ENCODE data around the gene RBM17. TPM values are rescaled to one million over a fixed set of nuclear protein-coding genes. Genes with fewer than 3 reads are reported as not detected.

The RBM17 gene
- total RNA-seq, 1 donor, result 41.8 TPM

DNA sequence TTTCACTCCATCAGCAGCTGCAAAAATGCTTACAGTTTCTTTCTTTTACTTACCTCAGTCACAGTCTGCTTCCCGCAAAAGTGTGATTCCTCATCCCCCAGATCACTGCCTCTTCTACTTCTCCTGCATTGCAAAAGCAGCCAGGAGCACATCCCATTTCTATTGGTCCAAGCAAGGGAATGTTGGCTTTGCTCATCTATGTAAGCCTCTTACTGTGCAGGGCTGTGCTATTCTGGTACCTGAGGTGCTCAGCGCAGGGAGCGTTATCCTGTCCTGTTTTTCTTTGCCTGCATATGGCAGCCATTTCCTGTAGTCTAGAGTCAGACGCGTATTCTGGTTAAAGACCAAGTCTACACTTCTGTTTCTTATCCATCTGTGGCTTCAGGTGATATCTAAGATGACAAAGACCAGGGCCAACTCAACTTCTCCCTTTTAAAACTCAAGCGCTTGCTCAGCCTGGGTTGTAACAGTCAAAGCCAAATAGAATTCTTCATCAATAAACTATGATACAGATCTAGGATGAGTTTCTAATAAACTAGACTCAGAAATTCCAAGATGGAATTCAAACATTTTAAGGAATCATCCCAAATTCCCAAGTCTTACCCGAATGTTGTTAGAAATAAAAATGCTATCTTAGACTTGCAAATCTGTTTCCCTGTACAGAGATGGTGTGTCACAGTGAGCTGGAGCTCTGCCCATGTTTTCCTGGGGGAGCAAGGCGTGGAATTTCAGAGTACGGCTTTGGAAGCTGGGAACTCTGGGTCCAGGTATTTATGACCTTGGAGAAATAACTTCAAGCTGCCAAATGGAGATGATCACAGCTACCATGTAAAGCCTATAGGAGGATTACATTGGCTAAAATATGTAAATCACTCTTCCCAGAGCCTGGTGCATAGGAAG lies 6.1 kb upstream of the RBM17 start:
- no peak overlapping the region for H3K4me3 ChIP-seq (ENCODE audit: low read depth, low read length)
- TF ChIP-seq, protein P1, sequence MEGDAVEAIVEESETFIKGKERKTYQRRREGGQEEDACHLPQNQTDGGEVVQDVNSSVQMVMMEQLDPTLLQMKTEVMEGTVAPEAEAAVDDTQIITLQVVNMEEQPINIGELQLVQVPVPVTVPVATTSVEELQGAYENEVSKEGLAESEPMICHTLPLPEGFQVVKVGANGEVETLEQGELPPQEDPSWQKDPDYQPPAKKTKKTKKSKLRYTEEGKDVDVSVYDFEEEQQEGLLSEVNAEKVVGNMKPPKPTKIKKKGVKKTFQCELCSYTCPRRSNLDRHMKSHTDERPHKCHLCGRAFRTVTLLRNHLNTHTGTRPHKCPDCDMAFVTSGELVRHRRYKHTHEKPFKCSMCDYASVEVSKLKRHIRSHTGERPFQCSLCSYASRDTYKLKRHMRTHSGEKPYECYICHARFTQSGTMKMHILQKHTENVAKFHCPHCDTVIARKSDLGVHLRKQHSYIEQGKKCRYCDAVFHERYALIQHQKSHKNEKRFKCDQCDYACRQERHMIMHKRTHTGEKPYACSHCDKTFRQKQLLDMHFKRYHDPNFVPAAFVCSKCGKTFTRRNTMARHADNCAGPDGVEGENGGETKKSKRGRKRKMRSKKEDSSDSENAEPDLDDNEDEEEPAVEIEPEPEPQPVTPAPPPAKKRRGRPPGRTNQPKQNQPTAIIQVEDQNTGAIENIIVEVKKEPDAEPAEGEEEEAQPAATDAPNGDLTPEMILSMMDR (IDR thresholded peaks at IDR 0.05; ENCODE audit: insufficient read depth, low read length), result no peak
- DNase-seq (ENCODE audit: low read depth), result peak; percentile 34

DNA sequence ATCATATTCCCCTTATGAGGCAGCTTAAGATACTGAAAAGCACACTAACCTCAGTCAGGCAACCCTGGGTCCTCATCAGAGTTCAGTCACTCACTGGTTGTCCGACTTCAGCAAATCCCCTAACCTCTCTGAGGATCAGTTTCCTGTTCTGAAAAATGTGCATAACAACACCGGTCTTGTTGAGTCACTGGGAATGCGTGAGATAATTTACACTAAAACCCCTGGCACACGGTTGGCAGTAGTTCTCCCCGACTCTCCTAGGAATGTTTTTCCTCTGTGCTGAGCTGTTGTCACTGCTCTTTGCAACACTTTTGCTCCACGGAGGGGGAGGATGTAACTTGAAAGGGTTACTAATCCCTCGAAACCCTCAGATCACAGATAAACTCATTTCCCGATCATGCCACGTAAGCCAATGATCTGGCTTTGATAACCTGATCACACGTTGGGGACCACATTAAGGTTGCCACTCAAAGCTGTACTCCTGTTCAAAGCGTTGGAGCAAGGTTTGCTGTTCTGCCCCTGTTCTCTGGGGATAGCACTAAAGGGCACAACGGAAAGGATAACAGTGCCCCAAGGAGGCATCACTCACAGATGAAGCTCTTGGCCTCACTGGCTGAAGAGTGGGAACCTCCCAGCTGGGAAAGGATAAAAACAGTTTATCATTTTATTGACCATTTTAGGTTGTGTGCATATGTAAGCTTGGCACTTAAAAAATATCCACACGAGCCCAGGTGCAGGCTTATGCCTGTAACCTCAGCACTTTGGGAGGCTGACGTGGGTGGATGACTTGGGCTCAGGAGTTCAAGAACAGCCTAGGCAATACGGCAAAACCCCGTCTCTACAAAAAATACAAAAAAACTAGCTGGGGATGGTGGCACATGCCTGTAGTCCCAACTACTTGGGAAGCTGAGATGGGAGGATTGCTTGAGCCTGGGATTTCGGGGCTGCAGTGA lies 5.0 kb upstream of the RBM17 start:
- TF ChIP-seq, protein P1 (IDR thresholded peaks at IDR 0.05; ENCODE audit: insufficient read depth, low read length), result no peak
- H3K4me3 ChIP-seq (ENCODE audit: low read depth, low read length), result no peak overlapping the region
- DNase-seq (ENCODE audit: low read depth), result peak; percentile 56

DNA sequence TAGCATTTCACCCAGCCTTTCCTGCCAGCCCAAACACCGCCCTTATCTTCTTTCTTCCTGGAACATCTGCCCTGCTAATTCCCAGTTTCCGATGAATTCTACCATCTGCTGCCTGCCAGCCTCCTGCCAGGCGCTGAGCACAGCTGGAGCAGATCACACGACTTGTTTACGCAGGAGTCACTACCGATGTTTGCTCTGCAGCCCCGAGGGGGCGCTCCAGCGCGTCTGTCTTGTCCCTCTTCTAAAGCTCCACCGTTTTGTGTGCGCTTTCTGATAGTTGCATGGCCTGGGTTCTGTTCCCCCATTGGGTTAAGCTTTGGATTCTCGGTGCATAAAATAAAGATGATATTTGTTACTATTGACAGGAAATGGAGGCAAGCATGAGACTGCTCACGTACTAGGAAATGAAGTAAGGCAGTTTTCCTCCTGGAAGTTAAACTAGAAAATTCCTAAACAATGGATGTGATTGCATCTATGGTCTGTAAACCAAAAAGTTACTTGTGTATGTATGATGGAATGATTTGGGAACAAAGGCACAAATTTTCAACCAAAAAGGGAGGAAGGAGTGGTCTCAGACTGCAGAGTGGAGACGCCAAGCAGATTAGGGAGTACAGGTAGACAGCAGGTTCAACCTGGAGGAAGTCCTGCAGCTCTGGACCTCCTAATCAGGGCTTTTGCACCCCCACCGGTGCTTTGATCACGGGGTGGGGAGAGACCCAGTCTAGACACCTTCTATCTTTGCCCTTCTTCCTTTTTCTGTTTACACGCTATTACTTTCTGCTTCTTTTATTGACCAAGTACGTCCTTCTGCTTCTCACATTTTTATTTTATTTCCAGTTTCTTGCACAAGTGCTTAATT lies 2.2 kb upstream of the RBM17 start:
- DNase-seq (ENCODE audit: low read depth), result peak; percentile 89
- TF ChIP-seq, protein P1 (IDR thresholded peaks at IDR 0.05; ENCODE audit: insufficient read depth, low read length), result peak; percentile 86
- peak overlapping the region; percentile 18 for H3K4me3 ChIP-seq (ENCODE audit: low read depth, low read length)

DNA sequence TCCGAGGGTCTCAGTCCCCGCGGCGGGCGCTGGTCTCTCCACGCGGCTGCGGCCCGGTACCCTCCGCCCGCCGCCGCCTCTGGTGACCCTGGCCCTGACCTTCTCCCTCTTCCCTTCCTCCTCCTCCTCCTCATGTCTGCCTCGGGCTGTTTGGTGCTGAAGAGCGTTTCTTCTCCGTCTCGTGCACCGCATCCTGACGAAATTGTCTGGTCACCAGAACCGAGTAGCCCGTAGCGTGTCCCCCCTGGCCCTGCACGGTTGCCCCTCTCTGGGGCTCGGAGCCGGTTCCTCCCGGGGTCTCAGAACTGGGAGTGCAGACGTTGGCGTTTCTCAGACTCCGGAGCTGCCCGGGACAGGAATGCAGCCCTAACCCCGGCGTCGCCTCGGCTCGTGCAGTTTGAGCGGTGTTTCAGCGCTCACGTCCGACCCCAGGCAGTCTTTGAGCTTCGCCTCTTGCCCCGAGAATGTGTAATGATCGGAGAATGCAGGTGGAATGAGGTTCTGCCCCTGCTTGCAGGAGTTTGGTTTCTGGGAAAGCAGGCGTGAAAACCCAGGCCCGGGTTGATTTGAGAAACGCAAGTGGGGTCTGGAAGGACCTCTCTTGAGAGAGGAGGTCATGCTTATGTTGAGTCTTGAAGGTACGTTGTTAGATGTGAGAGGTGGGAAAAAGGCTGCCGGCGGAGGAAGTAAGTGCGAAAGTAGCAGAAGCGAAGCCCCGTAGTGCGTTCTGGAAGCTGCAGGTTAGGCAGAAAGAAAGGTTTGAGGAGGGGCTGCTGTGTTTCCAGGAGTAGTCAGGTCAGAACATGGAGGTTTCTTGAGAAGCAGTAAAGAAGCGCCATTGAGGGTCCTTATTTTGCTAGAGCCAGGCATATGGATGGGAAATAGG lies 743 bp downstream of the RBM17 start:
- peak; percentile 28 for DNase-seq (ENCODE audit: low read depth)
- TF ChIP-seq, protein P1 (IDR thresholded peaks at IDR 0.05; ENCODE audit: insufficient read depth, low read length), result no peak
- peak overlapping the region; percentile 91 for H3K4me3 ChIP-seq (ENCODE audit: low read depth, low read length)

DNA sequence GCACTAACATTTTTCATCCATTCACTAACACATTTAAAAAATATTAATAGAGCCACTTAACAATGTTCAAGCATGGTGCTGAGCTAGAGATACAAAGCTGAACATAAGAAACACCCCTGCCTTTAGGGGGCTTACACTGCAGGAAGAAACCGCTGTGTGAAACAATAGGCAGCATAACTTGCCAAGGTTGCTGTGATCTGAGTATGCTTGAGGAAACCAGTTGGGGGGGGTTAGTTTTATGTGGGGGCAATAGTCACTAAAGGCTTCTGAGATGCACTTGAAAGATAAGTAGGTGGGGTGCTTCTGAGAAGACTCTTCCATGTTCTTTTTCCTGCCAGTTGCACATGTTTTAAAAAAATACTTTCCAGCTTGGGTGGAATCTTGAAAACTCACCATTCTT lies 2.8 kb downstream of the RBM17 start:
- no peak overlapping the region for H3K4me3 ChIP-seq (ENCODE audit: low read depth, low read length)
- TF ChIP-seq, protein P1 (IDR thresholded peaks at IDR 0.05; ENCODE audit: insufficient read depth, low read length), result no peak
- DNase-seq (ENCODE audit: low read depth), result peak; percentile 42
